ENCODE data around the gene CYP2C8. TPM values are rescaled to one million over a fixed set of nuclear protein-coding genes. Genes with fewer than 3 reads are reported as not detected.

The CYP2C8 gene
- total RNA-seq, 1 donor from 2014 or later: not detected

DNA sequence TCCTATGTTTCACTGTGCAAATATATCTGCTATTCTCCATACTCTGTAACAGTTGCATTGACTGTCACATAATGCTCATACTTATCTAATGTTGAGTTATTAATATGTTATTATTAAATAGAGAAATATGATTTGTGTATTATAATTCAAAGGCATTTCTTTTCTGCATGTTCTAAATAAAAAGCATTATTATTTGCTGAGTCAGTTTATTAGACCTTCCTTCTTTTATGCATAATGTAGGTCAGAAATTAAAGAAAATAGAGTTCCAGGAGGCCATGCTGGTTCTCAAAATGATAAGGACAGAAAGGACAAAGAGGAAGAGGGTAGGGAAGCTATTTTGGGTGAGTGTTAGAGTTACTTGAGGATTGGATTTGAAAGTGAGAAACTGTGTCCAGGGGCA, 80.1 kb downstream of the CYP2C8 start:
- intact Hi-C loops (cut with DNase I): no loop called here
- DNase-seq (ENCODE audit: low spot score): no peak

Other genes starting within 250 kb of the CYP2C8 start
- gene CYP2C9, start 130.8 kb downstream of the CYP2C8 start, total RNA-seq: not detected
- 0.30 TPM for gene ACSM6, start 124.7 kb upstream of the CYP2C8 start, total RNA-seq
- gene PDLIM1, start 221.5 kb upstream of the CYP2C8 start, total RNA-seq: 334 TPM

Data from cardiac septum (tissue), 1 donor.